ENCODE results near the gene SRRM1. TPM values are rescaled to one million over a fixed set of nuclear protein-coding genes. Genes with fewer than 3 reads are reported as not detected.
A peak's percentile ranks its signal among the peaks of the same experiment; 100 is the strongest.

SRRM1 gene
- polyA plus RNA-seq, 3 donors, result 55.9 to 106 (median 75.9) TPM

GRCh38 chr1:24679725-24680124 is 36.6 kb downstream of the SRRM1 start:
- Mint-ChIP-seq H3K9me3 (peaks cover 0 to 2% (median 0%) of the 10 kb centered on the region in 7 donors), H3K27me3 (ENCODE audit: low read depth in 3 of 3) (no peaks in the 10 kb centered on the region), H3K4me1 (no peaks in the 10 kb centered on the region), H3K4me3 (no peak overlapping the region), H3K36me3 (peaks cover 13 to 21% of the 10 kb centered on the region in 2 donors), H3K27ac (no peak overlapping the region)
- peaks cover 10 to 23% of the 10 kb centered on the region in 2 donors for H3K36me3 ChIP-seq (replicated peaks in 1 of 2; ENCODE audit: control insufficient read depth in 1 of 2, insufficient read depth in 2 of 2, low read length in 2 of 2)
- intact Hi-C loops (cut with micrococcal nuclease), result no loop called here
- H3K27ac ChIP-seq (ENCODE audit: low read depth in 1 of 2, low read length in 2 of 2), result no peak overlapping the region
- no peaks in the 10 kb centered on the region for H4K20me1 ChIP-seq (ENCODE audit: insufficient read depth, low read length)
- no peaks in the 10 kb centered on the region for H3K27me3 ChIP-seq (ENCODE audit: control insufficient read depth in 2 of 2, insufficient read depth in 2 of 2, low read length in 2 of 2)
- no peak overlapping the region for H3K4me2 ChIP-seq (replicated peaks; ENCODE audit: extremely low read depth, low read length, poor library complexity, severe bottlenecking)
- H3K4me1 ChIP-seq (ENCODE audit: control insufficient read depth in 1 of 2, insufficient read depth in 2 of 2, low read length in 2 of 2), result no peaks in the 10 kb centered on the region
- H2AFZ ChIP-seq (ENCODE audit: insufficient read depth, low read depth, low read length, poor library complexity, severe bottlenecking), result no peak overlapping the region
- TF ChIP-seq CTCF (IDR thresholded peaks at IDR 0.05), result no peak
- WGBS (ENCODE audit: insufficient coverage), result 100% methylated on average over 1 of the region's 4 CpGs
- H3K9ac ChIP-seq (ENCODE audit: insufficient read depth, low read length, poor library complexity, severe bottlenecking), result no peak overlapping the region
- H3K9me3 ChIP-seq (replicated peaks in 1 of 2; ENCODE audit: control insufficient read depth in 1 of 2, insufficient read depth in 1 of 2, low read length in 2 of 2), result no peaks in the 10 kb centered on the region
- no peak overlapping the region for H3K4me3 ChIP-seq (replicated peaks in 1 of 3; ENCODE audit: low read depth in 2 of 3, low read length in 3 of 3)
- H3K79me2 ChIP-seq (ENCODE audit: insufficient read depth, low read length), result no peaks in the 10 kb centered on the region
- no peak for DNase-seq

- Mint-ChIP-seq H3K9me3 (peaks cover 0 to 2% (median 0%) of the 10 kb centered on the region in 7 donors), H3K4me1 (peaks cover 4% of the 10 kb centered on the region), H3K27ac (peak overlapping the region in 1 of 7 donors; percentile 17), H3K4me3 (no peak overlapping the region), H3K27me3 (ENCODE audit: low read depth in 3 of 3) (peaks cover 0 to 5% (median 2%) of the 10 kb centered on the region in 3 donors), H3K36me3 (no peaks in the 10 kb centered on the region)
- no peaks in the 10 kb centered on the region for H3K27me3 ChIP-seq (ENCODE audit: control insufficient read depth in 2 of 2, insufficient read depth in 2 of 2, low read length in 2 of 2)
- H2AFZ ChIP-seq (ENCODE audit: insufficient read depth, low read depth, low read length, poor library complexity, severe bottlenecking), result no peak overlapping the region
- no peak for TF ChIP-seq CTCF (IDR thresholded peaks at IDR 0.05)
- H3K36me3 ChIP-seq (replicated peaks in 1 of 2; ENCODE audit: control insufficient read depth in 1 of 2, insufficient read depth in 2 of 2, low read length in 2 of 2), result no peaks in the 10 kb centered on the region
- no peaks in the 10 kb centered on the region for H3K79me2 ChIP-seq (ENCODE audit: insufficient read depth, low read length)
- H3K27ac ChIP-seq (ENCODE audit: low read depth in 1 of 2, low read length in 2 of 2), result no peak overlapping the region
- no peaks in the 10 kb centered on the region for H3K9me3 ChIP-seq (replicated peaks in 1 of 2; ENCODE audit: control insufficient read depth in 1 of 2, insufficient read depth in 1 of 2, low read length in 2 of 2)
- 86% methylated on average over 2 of the region's 6 CpGs for WGBS (ENCODE audit: insufficient coverage)
- intact Hi-C loops (cut with micrococcal nuclease), result no loop called here
- DNase-seq, result no peak
- H3K4me2 ChIP-seq (replicated peaks; ENCODE audit: extremely low read depth, low read length, poor library complexity, severe bottlenecking), result no peak overlapping the region
- H3K4me3 ChIP-seq (replicated peaks in 1 of 3; ENCODE audit: low read depth in 2 of 3, low read length in 3 of 3), result no peak overlapping the region
- H3K4me1 ChIP-seq (ENCODE audit: control insufficient read depth in 1 of 2, insufficient read depth in 2 of 2, low read length in 2 of 2), result peaks cover 2 to 4% of the 10 kb centered on the region in 2 donors
- no peak overlapping the region for H3K9ac ChIP-seq (ENCODE audit: insufficient read depth, low read length, poor library complexity, severe bottlenecking)
- no peaks in the 10 kb centered on the region for H4K20me1 ChIP-seq (ENCODE audit: insufficient read depth, low read length)
Measured at GRCh38 chr1:24683713-24684162, 40.6 kb downstream of the SRRM1 start.
